Measurements from ENCODE around the gene CDC14B.
"Not testable (repeated sequence)": the region's sequence is repeated elsewhere in the genome, so short reads cannot be mapped to it uniquely, and the experiment has no call there.

The CDC14B gene

DNA sequence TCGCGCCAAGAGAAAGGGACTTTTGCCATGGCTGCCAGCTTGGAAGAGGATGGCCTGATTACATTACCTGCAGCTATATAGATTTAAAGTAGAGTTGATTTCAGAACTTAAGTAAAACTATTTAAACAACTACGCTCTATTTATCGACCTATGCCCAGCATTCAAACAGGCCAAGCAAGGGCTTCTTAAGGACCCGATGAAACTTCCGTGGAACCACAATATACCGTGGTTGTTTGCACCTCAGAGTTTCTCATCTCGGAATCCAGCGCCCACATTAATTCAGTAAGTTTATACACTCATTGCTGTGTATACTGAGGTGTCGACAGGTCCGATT is 505 bp upstream of the CDC14B start:
- Histone ChIP-seq H3K36me3 (ENCODE audit: control insufficient read depth, insufficient read depth, low read length, severe bottlenecking) (no peaks in the 10 kb centered on the region), H3K27me3 (replicated peaks; ENCODE audit: control insufficient read depth, insufficient read depth, low read length) (no peaks in the 10 kb centered on the region), H3K4me1 (ENCODE audit: control insufficient read depth, insufficient read depth, low read length) (peaks cover 18% of the 10 kb centered on the region), H3K4me3 (ENCODE audit: low read length) (peak overlapping the region; percentile 88), H3K9ac (ENCODE audit: low read length) (no peak overlapping the region), H3K9me3 (ENCODE audit: control insufficient read depth, low read length) (no peaks in the 10 kb centered on the region)
- DNase-seq (ENCODE audit: low read depth): no peak

GRCh38 chr9:96619124-96619465 is 548 bp downstream of the CDC14B start:
- no peak for DNase-seq (ENCODE audit: low read depth)
- Histone ChIP-seq H3K36me3 (ENCODE audit: control insufficient read depth, insufficient read depth, low read length, severe bottlenecking) (no peaks in the 10 kb centered on the region), H3K4me1 (ENCODE audit: control insufficient read depth, insufficient read depth, low read length) (peaks cover 28% of the 10 kb centered on the region), H3K4me3 (ENCODE audit: low read length) (peak overlapping the region; percentile 88), H3K9me3 (ENCODE audit: control insufficient read depth, low read length) (no peaks in the 10 kb centered on the region), H3K9ac (ENCODE audit: low read length) (peak overlapping the region; percentile 83), H3K27me3 (replicated peaks; ENCODE audit: control insufficient read depth, insufficient read depth, low read length) (no peaks in the 10 kb centered on the region)

DNA sequence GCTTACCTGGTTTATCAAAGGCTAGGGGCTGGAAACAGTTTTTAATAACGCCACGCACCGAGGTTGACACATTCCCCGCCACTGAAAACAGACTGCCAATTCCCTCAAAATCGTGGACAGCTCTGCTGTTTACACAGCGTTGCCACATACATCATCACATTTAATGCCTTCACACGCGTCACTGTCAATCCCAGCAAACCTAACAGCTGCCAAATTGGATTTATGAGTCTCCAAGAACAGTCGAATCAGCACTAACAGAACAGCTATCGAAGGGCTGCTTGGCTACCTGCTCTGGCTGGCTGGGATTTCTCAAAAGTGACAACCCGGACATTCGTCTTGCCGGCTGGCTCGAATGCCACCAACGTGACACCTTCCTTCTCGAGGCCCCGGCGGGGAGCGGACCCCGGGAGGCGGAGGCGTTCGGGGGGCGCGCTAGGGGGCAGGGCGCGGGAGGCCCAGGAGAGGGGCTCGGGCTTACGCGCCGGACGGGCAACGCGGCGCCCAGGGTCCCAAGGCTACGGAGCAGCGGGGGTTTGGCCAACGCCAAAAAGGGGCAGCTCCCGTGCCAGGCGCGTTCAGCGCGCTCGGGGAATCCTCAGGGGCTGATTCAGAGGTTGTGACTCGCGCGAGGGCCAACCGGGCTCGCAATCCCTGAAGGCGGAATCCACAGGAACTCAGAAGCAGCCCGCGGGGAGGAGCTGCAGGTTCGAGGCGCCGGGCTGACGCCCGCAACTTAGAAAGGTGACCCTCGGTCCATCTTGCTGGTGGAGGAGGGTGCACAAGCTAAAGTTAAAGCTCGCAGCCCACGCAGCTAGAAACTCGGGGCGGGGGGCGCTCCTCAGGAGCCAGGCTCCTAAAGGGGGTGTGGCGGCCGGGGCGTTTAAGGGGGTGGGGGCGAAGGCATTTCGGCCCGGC is 1.2 kb downstream of the CDC14B start:
- peak overlapping the region; percentile 88 for H3K4me3 ChIP-seq (ENCODE audit: low read length)
- DNase-seq (ENCODE audit: low read depth): peak; percentile 80
- no peaks in the 10 kb centered on the region for H3K9me3 ChIP-seq (ENCODE audit: control insufficient read depth, low read length)
- no peaks in the 10 kb centered on the region for H3K36me3 ChIP-seq (ENCODE audit: control insufficient read depth, insufficient read depth, low read length, severe bottlenecking)
- no peaks in the 10 kb centered on the region for H3K27me3 ChIP-seq (replicated peaks; ENCODE audit: control insufficient read depth, insufficient read depth, low read length)
- H3K9ac ChIP-seq (ENCODE audit: low read length): peak overlapping the region; percentile 83
- peaks cover 34% of the 10 kb centered on the region for H3K4me1 ChIP-seq (ENCODE audit: control insufficient read depth, insufficient read depth, low read length)

- Histone ChIP-seq H3K4me3 (ENCODE audit: low read length) (peak overlapping the region; percentile 88), H3K36me3 (ENCODE audit: control insufficient read depth, insufficient read depth, low read length, severe bottlenecking) (no peaks in the 10 kb centered on the region), H3K9ac (ENCODE audit: low read length) (peak overlapping the region; percentile 83), H3K4me1 (ENCODE audit: control insufficient read depth, insufficient read depth, low read length) (peaks cover 43% of the 10 kb centered on the region), H3K27me3 (replicated peaks; ENCODE audit: control insufficient read depth, insufficient read depth, low read length) (no peaks in the 10 kb centered on the region), H3K9me3 (ENCODE audit: control insufficient read depth, low read length) (no peaks in the 10 kb centered on the region)
- DNase-seq (ENCODE audit: low read depth): no peak
These were observed 2.0 kb downstream of the CDC14B start for GRCh38 chr9:96617439-96618185.

GRCh38 chr9:96616817-96617438 is 2.7 kb downstream of the CDC14B start:
- Histone ChIP-seq H3K36me3 (ENCODE audit: control insufficient read depth, insufficient read depth, low read length, severe bottlenecking) (no peaks in the 10 kb centered on the region), H3K9me3 (ENCODE audit: control insufficient read depth, low read length) (no peaks in the 10 kb centered on the region), H3K9ac (ENCODE audit: low read length) (no peak overlapping the region), H3K4me1 (ENCODE audit: control insufficient read depth, insufficient read depth, low read length) (peaks cover 48% of the 10 kb centered on the region), H3K27me3 (replicated peaks; ENCODE audit: control insufficient read depth, insufficient read depth, low read length) (no peaks in the 10 kb centered on the region), H3K4me3 (ENCODE audit: low read length) (peak overlapping the region; percentile 88)
- DNase-seq (ENCODE audit: low read depth): no peak

- DNase-seq (ENCODE audit: low read depth): no peak
- H3K4me3 ChIP-seq (ENCODE audit: low read length): no peak overlapping the region
- H3K9me3 ChIP-seq (ENCODE audit: control insufficient read depth, low read length): no peaks in the 10 kb centered on the region
- no peaks in the 10 kb centered on the region for H3K27me3 ChIP-seq (replicated peaks; ENCODE audit: control insufficient read depth, insufficient read depth, low read length)
- no peak overlapping the region for H3K9ac ChIP-seq (ENCODE audit: low read length)
- H3K36me3 ChIP-seq (ENCODE audit: control insufficient read depth, insufficient read depth, low read length, severe bottlenecking): no peaks in the 10 kb centered on the region
- H3K4me1 ChIP-seq (ENCODE audit: control insufficient read depth, insufficient read depth, low read length): peaks cover 63% of the 10 kb centered on the region
These were observed 4.2 kb downstream of the CDC14B start for GRCh38 chr9:96615411-96615810.

GRCh38 chr9:96614664-96615063 is 5.0 kb downstream of the CDC14B start:
- not testable (repeated sequence) for H3K36me3 ChIP-seq (ENCODE audit: control insufficient read depth, insufficient read depth, low read length, severe bottlenecking); H3K9ac ChIP-seq (ENCODE audit: low read length); H3K27me3 ChIP-seq (replicated peaks; ENCODE audit: control insufficient read depth, insufficient read depth, low read length); H3K4me3 ChIP-seq (ENCODE audit: low read length); H3K9me3 ChIP-seq (ENCODE audit: control insufficient read depth, low read length)
- peak; percentile 57 for DNase-seq (ENCODE audit: low read depth)
- H3K4me1 ChIP-seq (ENCODE audit: control insufficient read depth, insufficient read depth, low read length): peaks cover 60% of the 10 kb centered on the region

DNA sequence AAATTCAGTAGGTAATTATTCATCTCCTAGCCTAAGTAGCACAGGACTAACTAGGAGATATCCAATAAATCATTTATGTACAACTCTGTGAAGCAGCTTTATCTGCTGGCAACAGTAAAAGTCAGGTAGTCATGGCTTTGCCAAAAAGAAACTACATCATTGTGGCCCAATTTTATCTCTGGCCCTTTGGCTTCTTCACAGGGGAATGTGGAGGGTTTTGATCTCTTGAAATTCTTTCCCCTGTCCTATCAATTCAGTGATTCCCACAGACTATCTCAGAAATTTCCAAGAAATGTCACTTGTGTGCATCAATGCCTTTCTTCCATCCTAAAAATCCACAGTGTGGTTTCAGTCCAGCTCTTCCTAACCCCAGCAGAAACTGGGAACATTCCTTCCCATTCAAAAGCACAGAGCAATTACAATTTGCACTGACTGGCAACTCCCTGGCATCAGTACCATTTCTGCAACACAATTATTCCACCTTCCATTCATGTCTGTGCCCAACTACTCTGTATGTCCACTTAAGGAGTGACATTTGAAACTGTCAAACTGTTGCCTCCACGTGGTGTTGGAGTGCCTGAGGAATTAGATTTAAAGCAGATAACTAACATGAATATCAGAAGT is 6.6 kb downstream of the CDC14B start:
- Histone ChIP-seq H3K9me3 (ENCODE audit: control insufficient read depth, low read length) (no peaks in the 10 kb centered on the region), H3K9ac (ENCODE audit: low read length) (peak overlapping the region; percentile 86), H3K36me3 (ENCODE audit: control insufficient read depth, insufficient read depth, low read length, severe bottlenecking) (no peaks in the 10 kb centered on the region), H3K4me3 (ENCODE audit: low read length) (peak overlapping the region; percentile 76), H3K4me1 (ENCODE audit: control insufficient read depth, insufficient read depth, low read length) (peaks cover 65% of the 10 kb centered on the region), H3K27me3 (replicated peaks; ENCODE audit: control insufficient read depth, insufficient read depth, low read length) (no peaks in the 10 kb centered on the region)
- no peak for DNase-seq (ENCODE audit: low read depth)

DNA sequence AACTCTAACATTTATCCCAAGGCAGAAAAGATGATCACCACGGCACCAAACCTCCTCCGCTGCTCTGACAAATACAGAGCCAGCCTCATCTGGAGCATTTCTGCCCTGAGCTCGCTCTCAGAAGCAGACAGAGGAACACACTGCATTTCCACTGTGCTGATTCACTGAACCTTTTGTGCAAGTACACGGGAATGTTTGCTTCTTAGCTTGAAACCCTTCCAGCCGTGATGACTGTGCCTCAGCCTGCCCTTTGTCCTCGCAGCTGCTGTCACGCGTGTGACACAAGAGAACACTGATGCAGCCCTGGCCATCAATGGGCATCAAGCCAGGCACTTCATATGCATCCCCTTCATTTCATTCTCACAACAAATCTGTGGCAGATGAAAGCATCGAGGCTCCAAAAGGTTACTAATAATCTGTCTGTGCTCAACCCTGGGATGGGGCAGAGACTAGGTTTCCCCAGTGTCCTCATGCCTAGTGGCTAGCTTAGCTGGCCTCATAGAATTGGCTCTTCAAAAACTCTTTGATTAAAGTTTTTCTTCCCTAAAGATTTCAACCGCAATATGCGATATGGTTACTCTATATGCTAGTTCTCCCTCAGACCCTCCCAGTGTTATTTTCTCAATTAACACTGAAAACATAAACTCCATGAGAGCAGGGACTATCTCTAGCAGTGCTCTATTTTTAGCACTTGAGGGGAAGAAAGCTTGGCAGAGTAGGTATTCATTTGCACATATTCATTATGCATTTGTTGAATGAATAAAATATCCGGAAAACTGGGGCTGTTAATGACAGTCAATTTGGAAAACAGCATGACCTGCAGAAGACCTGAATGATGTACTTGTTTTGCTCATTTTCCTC is 7.3 kb downstream of the CDC14B start:
- Histone ChIP-seq H3K9me3 (ENCODE audit: control insufficient read depth, low read length) (no peaks in the 10 kb centered on the region), H3K4me3 (ENCODE audit: low read length) (peak overlapping the region; percentile 76), H3K27me3 (replicated peaks; ENCODE audit: control insufficient read depth, insufficient read depth, low read length) (no peaks in the 10 kb centered on the region), H3K36me3 (ENCODE audit: control insufficient read depth, insufficient read depth, low read length, severe bottlenecking) (no peaks in the 10 kb centered on the region), H3K4me1 (ENCODE audit: control insufficient read depth, insufficient read depth, low read length) (peaks cover 61% of the 10 kb centered on the region), H3K9ac (ENCODE audit: low read length) (peak overlapping the region; percentile 86)
- peak; percentile 93 for DNase-seq (ENCODE audit: low read depth)

- H3K27me3 ChIP-seq (replicated peaks; ENCODE audit: control insufficient read depth, insufficient read depth, low read length): no peaks in the 10 kb centered on the region
- H3K4me1 ChIP-seq (ENCODE audit: control insufficient read depth, insufficient read depth, low read length): peaks cover 60% of the 10 kb centered on the region
- H3K9me3 ChIP-seq (ENCODE audit: control insufficient read depth, low read length): no peaks in the 10 kb centered on the region
- no peaks in the 10 kb centered on the region for H3K36me3 ChIP-seq (ENCODE audit: control insufficient read depth, insufficient read depth, low read length, severe bottlenecking)
- peak overlapping the region; percentile 76 for H3K4me3 ChIP-seq (ENCODE audit: low read length)
- peak overlapping the region; percentile 86 for H3K9ac ChIP-seq (ENCODE audit: low read length)
- no peak for DNase-seq (ENCODE audit: low read depth)
These were observed 8.3 kb downstream of the CDC14B start for GRCh38 chr9:96611302-96611701.

All from adipocyte (in vitro differentiated cells).